GM10266 (cell line): ENCODE data around the gene GPD2.
A peak's percentile ranks its signal among the peaks of the same experiment; 100 is the strongest.

ENCODE experiments used
- DNase-seq: peaks from one replicate; pipeline ENCODE4 v3.0.0; 2012; ENCODE audit errors: extremely low spot score
- TF ChIP-seq, protein P1 (sequence below): IDR thresholded peaks from 2 replicates; pipeline ENCODE4 v1.5.1; 2012; ENCODE audit warnings: mild to moderate bottlenecking, low read depth; ENCODE audit not compliant: control insufficient read depth, insufficient read depth; ENCODE audit errors: missing control alignments

GPD2 gene

GRCh38 chr2:156532989-156533388 lies 96.8 kb downstream of the GPD2 start:
- DNase-seq: no peak
- TF ChIP-seq, protein P1, sequence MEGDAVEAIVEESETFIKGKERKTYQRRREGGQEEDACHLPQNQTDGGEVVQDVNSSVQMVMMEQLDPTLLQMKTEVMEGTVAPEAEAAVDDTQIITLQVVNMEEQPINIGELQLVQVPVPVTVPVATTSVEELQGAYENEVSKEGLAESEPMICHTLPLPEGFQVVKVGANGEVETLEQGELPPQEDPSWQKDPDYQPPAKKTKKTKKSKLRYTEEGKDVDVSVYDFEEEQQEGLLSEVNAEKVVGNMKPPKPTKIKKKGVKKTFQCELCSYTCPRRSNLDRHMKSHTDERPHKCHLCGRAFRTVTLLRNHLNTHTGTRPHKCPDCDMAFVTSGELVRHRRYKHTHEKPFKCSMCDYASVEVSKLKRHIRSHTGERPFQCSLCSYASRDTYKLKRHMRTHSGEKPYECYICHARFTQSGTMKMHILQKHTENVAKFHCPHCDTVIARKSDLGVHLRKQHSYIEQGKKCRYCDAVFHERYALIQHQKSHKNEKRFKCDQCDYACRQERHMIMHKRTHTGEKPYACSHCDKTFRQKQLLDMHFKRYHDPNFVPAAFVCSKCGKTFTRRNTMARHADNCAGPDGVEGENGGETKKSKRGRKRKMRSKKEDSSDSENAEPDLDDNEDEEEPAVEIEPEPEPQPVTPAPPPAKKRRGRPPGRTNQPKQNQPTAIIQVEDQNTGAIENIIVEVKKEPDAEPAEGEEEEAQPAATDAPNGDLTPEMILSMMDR: no peak

DNA sequence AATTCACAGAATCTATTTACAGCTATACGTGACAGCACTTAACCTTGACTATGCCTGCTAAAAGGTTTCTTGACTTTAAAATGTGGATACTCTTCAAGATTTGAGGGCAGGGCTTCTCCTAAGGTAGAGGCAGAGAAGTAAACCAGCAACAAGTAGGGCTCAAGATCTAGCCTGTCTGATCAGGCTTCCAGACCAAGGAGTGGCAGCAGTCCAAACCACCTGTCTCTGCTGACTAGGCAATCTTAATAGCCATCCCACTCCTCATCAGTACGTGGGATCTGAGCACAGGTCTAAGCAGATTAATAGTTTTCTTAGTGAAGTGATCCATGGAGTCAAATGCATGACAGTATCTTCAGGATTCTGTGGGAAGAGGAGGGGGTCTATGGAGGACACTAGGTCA lies 100.4 kb downstream of the GPD2 start:
- TF ChIP-seq, protein P1: no peak

DNA sequence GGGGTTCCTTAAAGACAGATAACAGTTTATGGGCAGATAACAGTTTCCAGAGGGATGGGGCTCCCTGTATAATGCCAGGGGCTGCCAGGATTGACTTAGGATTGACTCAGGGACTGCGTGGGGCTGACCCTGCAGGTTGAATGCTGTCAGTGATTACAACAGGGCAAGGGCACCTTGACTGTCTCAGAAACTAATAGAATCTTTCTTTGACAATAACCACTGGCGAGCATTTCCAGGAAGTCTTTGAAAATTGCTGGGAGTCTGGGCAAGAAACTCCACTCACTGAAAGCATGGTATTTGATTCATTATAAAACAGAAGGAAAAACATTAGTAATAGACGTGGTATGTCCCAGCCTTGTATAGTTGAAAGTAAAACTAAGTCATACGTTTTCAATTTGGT lies 101.0 kb downstream of the GPD2 start:
- no peak for DNase-seq

More for the DNA sequence above, 100.4 kb downstream of the GPD2 start:
- no peak for DNase-seq

GRCh38 chr2:156538083-156538504 lies 101.9 kb downstream of the GPD2 start:
- DNase-seq: peak; percentile 27
- TF ChIP-seq, protein P1: no peak

More for the DNA sequence above, 101.0 kb downstream of the GPD2 start:
- TF ChIP-seq, protein P1: no peak

DNA sequence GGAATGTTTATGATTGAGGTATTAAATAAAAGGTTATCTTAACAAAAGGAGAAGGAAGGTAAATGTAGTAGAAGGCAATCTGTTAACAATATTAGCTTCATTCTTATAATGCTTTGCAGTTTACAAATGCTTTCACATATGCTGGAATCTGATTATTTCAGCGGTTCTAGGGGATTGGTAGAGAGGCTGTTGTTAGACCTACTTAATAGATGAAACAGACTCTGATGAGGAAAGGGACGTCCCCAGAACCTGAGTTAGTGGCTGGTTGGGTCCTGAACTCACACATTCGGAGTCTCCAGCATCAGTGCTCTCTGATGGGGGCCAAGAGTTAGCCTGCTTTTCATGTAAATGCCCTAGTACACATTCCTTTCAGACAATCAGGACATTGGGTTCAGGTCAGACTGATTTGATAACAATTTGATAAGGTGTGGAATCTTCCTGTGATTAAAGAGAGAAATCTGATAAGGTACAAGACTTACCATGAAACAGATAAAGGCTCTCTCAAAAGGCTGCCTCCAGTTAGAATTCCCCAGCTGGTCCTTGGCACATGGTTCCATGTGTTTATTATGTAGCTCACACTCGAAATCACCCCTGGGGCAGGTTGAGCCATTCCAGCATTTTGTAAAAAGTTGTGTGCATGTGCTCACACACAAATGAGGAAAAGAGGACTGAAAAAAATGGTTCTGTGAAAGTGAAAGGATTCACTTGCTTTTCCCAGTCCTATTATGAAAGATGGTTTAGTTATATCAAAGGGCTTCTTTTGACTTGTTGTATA lies 103.1 kb downstream of the GPD2 start:
- DNase-seq: no peak
- TF ChIP-seq, protein P1: no peak

DNA sequence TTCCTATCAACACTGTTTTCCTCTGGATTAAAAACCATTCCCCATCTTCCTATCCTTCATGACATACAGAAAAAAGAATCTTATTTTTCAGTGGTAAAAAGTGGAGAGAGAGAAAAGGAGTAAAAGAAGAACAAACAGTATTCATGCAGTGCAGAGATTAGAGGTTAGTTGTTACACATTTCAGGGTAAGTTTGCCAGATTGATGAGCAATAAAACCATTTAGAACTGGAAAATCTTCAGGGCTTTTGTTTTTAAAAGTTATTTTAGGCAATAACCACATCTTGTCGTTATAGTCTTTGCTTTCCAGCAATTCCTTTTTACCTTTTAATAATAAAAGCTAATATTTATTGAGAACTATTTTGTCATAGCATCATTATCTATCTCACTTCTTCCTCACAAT lies 104.5 kb downstream of the GPD2 start:
- DNase-seq: no peak
- TF ChIP-seq, protein P1: no peak

DNA sequence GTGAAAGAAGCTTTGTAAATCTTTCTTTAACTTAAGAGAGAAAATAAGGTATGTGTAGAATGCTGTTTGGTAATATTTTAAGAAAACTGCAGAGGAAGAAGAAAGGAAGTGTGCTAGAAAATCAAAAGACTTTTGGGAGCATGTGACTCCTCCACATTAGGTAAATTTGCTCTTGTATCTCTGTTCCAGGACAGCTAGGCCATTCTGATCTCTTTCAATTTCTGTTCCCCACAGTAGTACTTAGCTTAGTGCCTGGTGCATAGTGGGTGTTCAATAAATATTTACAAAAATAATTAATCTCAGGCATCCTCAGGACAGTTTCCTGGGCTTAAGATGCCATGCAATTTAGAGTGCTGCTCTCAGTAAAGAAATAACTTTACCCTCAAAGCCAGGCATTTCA lies 105.0 kb downstream of the GPD2 start:
- TF ChIP-seq, protein P1: no peak
- DNase-seq: no peak
